Body of pancreas (tissue), 4 donors: ENCODE results near the gene MAPK8IP3. TPM values are rescaled to one million over a fixed set of nuclear protein-coding genes. Genes with fewer than 3 reads are reported as not detected.

Source experiments
- ATAC-seq: fragments of 150-250 bp; one replicate; pipeline ENCODE4 v1.9.1; 2016
- DNase-seq, 4 donors: peaks; one replicate each; pipeline ENCODE4 v3.0.0-alpha.2; 2019
- H3K27ac ChIP-seq, 4 donors: fragments of 200-600 bp; sonication (generic); 1 replicate in 3 of 4; 2 replicates in 1 of 4; pipeline versions ENCODE4 v1.5.1 to v1.6.1; 2016 to 2019; ENCODE audit warnings: mild to moderate bottlenecking in 1 of 4, mixed read lengths in 1 of 4, moderate library complexity in 1 of 4
- H3K27me3 ChIP-seq, 2 donors: fragments of 200-600 bp; sonication (generic); one replicate each; pipeline ENCODE4 v1.6.0; 2016; ENCODE audit warnings: mild to moderate bottlenecking in 1 of 2
- H3K36me3 ChIP-seq, 2 donors: fragments of 200-600 bp; sonication (generic); replicated peaks in 1 of 2; 2 replicates each; pipeline ENCODE4 v1.5.1; 2016; ENCODE audit warnings: low read depth in 2 of 2; ENCODE audit not compliant: insufficient read depth in 1 of 2
- H3K4me1 ChIP-seq: fragments of 200-600 bp; sonication (generic); one replicate; pipeline ENCODE4 v1.6.0; 2016
- H3K4me3 ChIP-seq, 2 donors: fragments of 200-600 bp; sonication (generic); 1 replicate in 1 of 2; 2 replicates in 1 of 2; pipeline ENCODE4 v1.5.1; 2016 to 2019
- H3K9me3 ChIP-seq, 3 donors: fragments of 200-600 bp; sonication (generic); 1 replicate in 2 of 3; 2 replicates in 1 of 3; pipeline ENCODE4 v1.5.1; 2016
- POLR2A ChIP-seq, 3 donors: fragments of 450-650 bp; IDR thresholded peaks; one replicate each; pipeline ENCODE4 v1.6.1; 2016; ENCODE audit warnings: antibody characterized with exemption in 3 of 3, mild to moderate bottlenecking in 2 of 3
- WGBS, 2 donors: methylation state at CpG; one replicate each; pipeline ENCODE4 v1.1.5; 2017; 5-methylcytosine and 5-hydroxymethylcytosine counted together
- intact Hi-C: fragments of 100-400 bp; cut with DNase I; formaldehyde crosslinking; loops from one replicate; pipeline ENCODE4 v1.15.1; 2023
- total RNA-seq, 2 donors: library from RNA; depleted of rRNA; stranded (reverse); fragments of >200 nt; gene quantifications; one replicate each; pipeline ENCODE4 v1.1.0, GENCODE V29; 2016
- TF ChIP-seq, protein P1 (sequence below), 7 experiments: fragments of 450-650 bp in 4 of 7; fragments of 200-600 bp in 3 of 7; sonication (generic) in 3 of 7; IDR thresholded peaks; one replicate each; pipeline ENCODE4 v1.5.1; 2016 to 2019; ENCODE audit warnings: antibody characterized with exemption in 7 of 7

Gene MAPK8IP3
- total RNA-seq, 2 donors from 2014 or later: 79.9 to 103 TPM

DNA sequence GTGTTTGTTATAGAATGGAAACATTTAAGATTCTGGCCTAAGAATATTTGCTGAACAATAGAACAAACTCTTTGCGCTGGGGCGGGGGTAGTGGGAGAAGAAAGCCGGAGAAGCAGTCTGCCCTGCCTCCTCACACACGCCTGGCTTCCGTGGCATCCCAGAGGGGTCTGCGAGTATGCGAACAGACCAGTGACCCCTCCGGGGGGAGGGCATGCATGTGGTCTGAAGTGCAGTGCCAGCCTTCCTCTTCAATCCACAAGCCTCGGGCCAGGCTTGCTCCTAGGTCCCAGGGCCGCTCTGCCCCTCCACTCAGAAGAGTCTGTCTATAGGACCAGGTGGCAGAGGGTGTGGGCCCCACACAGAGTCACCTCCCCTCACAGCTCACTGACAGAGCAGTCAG, 101.6 kb downstream of the MAPK8IP3 start:
- TF ChIP-seq POLR2A (IDR thresholded peaks at IDR 0.05): no peak
- TF ChIP-seq, protein P1, sequence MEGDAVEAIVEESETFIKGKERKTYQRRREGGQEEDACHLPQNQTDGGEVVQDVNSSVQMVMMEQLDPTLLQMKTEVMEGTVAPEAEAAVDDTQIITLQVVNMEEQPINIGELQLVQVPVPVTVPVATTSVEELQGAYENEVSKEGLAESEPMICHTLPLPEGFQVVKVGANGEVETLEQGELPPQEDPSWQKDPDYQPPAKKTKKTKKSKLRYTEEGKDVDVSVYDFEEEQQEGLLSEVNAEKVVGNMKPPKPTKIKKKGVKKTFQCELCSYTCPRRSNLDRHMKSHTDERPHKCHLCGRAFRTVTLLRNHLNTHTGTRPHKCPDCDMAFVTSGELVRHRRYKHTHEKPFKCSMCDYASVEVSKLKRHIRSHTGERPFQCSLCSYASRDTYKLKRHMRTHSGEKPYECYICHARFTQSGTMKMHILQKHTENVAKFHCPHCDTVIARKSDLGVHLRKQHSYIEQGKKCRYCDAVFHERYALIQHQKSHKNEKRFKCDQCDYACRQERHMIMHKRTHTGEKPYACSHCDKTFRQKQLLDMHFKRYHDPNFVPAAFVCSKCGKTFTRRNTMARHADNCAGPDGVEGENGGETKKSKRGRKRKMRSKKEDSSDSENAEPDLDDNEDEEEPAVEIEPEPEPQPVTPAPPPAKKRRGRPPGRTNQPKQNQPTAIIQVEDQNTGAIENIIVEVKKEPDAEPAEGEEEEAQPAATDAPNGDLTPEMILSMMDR (IDR thresholded peaks at IDR 0.05): no peak
- Histone ChIP-seq H3K27ac (no peak overlapping the region), H3K27me3 (no peaks in the 10 kb centered on the region), H3K4me1 (peaks cover 3% of the 10 kb centered on the region), H3K4me3 (no peak overlapping the region), H3K36me3 (peaks cover 0 to 13% of the 10 kb centered on the region in 2 donors), H3K9me3 (no peaks in the 10 kb centered on the region)
- no peak for ATAC-seq
- DNase-seq: no peak
- whole genome bisulfite sequencing, 2 donors: 83 to 88% methylated on average over 10 of the region's 10 CpGs
- intact Hi-C loops: no loop called here

DNA sequence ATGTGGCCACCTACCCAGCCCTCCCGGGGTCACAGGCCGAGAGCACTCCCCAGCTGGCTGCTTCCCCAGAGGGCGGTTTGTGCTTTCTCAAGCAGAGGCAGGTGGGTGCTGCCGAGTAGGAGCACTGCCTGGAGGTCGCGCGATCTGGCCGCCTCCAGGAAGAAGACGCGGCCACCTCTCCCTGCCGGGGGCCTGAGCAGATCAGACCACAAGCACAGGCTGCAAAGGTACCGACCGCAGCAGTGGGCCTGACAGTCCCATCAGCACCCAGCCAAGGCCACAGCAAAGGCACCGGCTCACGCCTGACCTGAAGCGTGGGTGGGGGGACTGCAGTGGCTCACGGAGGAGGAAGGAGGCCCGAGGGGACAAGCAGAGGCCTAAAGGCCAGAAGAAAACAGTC, 102.7 kb downstream of the MAPK8IP3 start:
- Histone ChIP-seq H3K27ac (no peak overlapping the region), H3K27me3 (no peaks in the 10 kb centered on the region), H3K36me3 (peaks cover 0 to 13% of the 10 kb centered on the region in 2 donors), H3K9me3 (no peaks in the 10 kb centered on the region), H3K4me3 (no peak overlapping the region), H3K4me1 (peaks cover 10% of the 10 kb centered on the region)
- TF ChIP-seq POLR2A (IDR thresholded peaks at IDR 0.05): no peak
- TF ChIP-seq, protein P1 (IDR thresholded peaks at IDR 0.05): no peak
- 78 to 87% methylated on average over 8 to 18 of the region's 18 CpGs for WGBS, 2 donors
- DNase-seq (no peak), ATAC-seq (no peak)
- intact Hi-C loops: no loop called here

DNA sequence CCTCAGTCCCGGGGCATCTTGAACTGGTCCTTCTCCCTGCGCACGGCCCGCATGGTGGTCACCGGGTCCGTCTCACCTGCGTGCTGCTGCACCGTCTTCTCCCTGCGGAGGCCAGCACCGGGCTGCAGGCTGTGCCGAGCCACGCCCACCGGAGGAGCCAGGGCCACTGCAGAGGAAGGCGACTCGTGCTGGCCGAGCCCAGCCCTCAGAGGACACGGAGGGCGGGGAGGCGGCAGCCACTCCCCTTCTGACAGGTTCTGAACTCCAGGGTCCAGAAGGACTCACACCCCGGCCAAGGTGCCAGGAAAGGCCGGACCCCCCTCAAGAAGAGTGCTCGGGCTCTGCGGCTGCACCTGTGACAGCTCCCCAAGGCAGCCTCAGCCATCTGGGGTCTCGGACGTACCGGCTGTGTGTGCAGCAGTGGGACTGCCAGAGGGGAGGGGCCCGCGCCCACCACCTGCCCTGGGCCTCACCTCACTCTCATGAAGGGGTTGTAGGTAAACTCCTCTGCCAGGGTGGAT, 103.3 kb downstream of the MAPK8IP3 start:
- TF ChIP-seq, protein P1 (IDR thresholded peaks at IDR 0.05): no peak
- TF ChIP-seq POLR2A (IDR thresholded peaks at IDR 0.05): no peak
- DNase-seq (no peak), ATAC-seq (no peak)
- Histone ChIP-seq H3K9me3 (no peaks in the 10 kb centered on the region), H3K27ac (no peak overlapping the region), H3K4me3 (no peak overlapping the region), H3K36me3 (peaks cover 0 to 13% of the 10 kb centered on the region in 2 donors), H3K4me1 (peaks cover 10% of the 10 kb centered on the region), H3K27me3 (no peaks in the 10 kb centered on the region)
- intact Hi-C loops: no loop called here
- 68 to 100% methylated on average over 1 to 25 of the region's 28 CpGs for WGBS, 2 donors

DNA sequence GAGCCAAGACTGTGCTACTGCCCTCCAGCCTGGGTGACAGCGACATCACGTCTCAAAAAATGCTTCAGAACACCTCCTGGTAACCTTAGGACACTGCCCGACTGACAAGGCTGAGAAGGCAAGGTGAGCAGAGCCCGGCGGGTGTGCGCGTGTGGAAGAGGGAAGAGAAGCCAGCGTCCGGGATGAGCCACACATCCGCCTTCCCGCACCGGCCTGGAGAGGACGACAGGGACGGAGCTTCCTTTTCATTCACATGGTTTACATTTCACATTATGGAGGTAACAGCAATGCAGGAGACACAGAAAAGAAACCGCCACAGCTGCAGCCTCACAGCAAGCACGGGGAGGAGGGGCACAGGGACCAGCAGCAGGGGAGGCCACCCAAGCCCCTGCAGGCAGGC, 104.1 kb downstream of the MAPK8IP3 start:
- intact Hi-C loops: no loop called here
- Histone ChIP-seq H3K4me1 (peaks cover 10% of the 10 kb centered on the region), H3K9me3 (no peaks in the 10 kb centered on the region), H3K4me3 (no peak overlapping the region), H3K27ac (no peak overlapping the region), H3K27me3 (no peaks in the 10 kb centered on the region), H3K36me3 (peaks cover 0 to 13% of the 10 kb centered on the region in 2 donors)
- TF ChIP-seq, protein P1 (IDR thresholded peaks at IDR 0.05): no peak
- no peak for TF ChIP-seq POLR2A (IDR thresholded peaks at IDR 0.05)
- ATAC-seq (no peak), DNase-seq (no peak)
- 94 to 99% methylated on average over 16 of the region's 16 CpGs for WGBS, 2 donors

DNA sequence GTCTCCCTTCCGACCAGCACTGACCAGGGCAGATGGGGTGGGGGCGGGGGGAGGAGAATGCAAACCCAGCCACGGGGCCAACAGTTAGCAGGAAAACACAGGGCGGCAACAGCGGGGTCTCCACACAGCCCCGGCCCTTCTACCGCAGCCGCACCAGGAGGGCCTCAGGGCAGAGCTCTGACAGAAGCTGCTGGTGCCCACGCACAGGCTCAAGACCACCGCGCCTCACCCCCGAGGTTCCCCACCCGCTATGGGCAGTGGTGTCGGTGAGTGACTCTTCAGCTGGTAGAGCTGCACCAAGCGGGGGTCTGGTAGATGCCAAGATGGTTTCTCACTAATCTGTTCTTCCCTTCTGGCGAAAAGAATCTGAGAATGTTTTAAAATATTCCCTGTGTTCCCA, 104.5 kb downstream of the MAPK8IP3 start:
- no peaks in the 10 kb centered on the region for H3K27me3 ChIP-seq
- TF ChIP-seq, protein P1 (IDR thresholded peaks at IDR 0.05): no peak
- TF ChIP-seq POLR2A (IDR thresholded peaks at IDR 0.05): no peak
- ATAC-seq: no peak
- no peaks in the 10 kb centered on the region for H3K9me3 ChIP-seq
- 88 to 93% methylated on average over 15 to 16 of the region's 16 CpGs for WGBS, 2 donors
- DNase-seq: no peak
- peaks cover 10% of the 10 kb centered on the region for H3K4me1 ChIP-seq
- H3K27ac ChIP-seq: no peak overlapping the region
- H3K4me3 ChIP-seq: no peak overlapping the region
- intact Hi-C loops: no loop called here
- peaks cover 0 to 13% of the 10 kb centered on the region in 2 donors for H3K36me3 ChIP-seq
